ENCODE data around the gene TMEM236.

DNA sequence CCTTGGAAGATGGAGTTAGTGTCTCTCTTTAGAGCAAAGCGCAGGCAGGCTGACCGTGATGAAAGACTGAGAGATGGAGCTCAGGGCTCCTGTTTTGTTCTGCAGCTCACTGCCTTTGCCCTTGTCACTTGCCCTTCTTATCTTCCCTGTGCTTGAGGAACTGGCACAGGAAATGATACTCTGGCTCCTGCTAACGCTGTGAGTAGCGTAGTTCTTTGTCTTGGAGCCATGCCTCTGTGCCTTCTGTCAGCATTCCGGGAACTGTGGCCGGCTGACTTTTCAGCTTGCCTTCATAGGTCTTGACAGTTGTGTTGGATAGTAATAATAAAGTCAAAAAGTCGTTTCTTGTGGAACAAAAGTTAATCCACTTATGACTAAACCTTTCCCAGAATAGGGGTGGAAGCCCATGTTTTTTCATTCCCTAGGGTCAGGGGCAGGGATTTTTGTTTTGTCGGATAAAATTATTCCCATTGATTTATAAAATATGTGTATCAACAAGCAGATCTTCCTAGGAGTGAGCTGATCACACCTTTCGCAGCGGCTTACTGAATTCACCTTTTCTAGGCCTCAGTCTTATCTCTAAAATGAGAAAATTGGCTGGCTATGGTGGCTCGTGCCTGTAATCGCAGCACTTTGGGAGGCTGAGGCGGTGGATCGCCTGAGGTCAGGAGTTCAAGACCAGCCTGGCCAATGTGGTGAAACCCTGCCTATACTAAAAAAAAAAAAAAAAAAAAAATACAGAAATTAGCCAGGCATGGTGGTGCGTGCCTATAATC is 16.6 kb upstream of the TMEM236 start:
- TF ChIP-seq, protein P1, sequence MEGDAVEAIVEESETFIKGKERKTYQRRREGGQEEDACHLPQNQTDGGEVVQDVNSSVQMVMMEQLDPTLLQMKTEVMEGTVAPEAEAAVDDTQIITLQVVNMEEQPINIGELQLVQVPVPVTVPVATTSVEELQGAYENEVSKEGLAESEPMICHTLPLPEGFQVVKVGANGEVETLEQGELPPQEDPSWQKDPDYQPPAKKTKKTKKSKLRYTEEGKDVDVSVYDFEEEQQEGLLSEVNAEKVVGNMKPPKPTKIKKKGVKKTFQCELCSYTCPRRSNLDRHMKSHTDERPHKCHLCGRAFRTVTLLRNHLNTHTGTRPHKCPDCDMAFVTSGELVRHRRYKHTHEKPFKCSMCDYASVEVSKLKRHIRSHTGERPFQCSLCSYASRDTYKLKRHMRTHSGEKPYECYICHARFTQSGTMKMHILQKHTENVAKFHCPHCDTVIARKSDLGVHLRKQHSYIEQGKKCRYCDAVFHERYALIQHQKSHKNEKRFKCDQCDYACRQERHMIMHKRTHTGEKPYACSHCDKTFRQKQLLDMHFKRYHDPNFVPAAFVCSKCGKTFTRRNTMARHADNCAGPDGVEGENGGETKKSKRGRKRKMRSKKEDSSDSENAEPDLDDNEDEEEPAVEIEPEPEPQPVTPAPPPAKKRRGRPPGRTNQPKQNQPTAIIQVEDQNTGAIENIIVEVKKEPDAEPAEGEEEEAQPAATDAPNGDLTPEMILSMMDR (IDR thresholded peaks at IDR 0.05), result no peak
- TF ChIP-seq POLR2A (IDR thresholded peaks at IDR 0.05), result no peak

Data from uterus (tissue), 2 donors.